RWPE2 (cell line): ENCODE results near the gene MYO5A.

Experiments used
- ATAC-seq: fragments of 200-7000 bp; cut with Tn5 transposase; 3 replicates; pipeline ENCODE4 v1.9.1; 2021; ENCODE audit warnings: low read depth
- DNase-seq: peaks from one replicate; pipeline ENCODE4 v3.0.0-alpha.2; 2020; ENCODE audit warnings: low spot score
- H3K27ac ChIP-seq: fragments of 450-650 bp; 2 replicates; pipeline ENCODE4 v1.5.1; 2017; ENCODE audit warnings: mild to moderate bottlenecking; ENCODE audit not compliant: poor library complexity, severe bottlenecking
- H3K27me3 ChIP-seq: fragments of 250-450 bp; sonication (Bioruptor Pico); 2 replicates; pipeline ENCODE4 v1.5.1; 2021; ENCODE audit warnings: mild to moderate bottlenecking, moderate library complexity; ENCODE audit not compliant: insufficient read depth, poor library complexity, severe bottlenecking
- H3K36me3 ChIP-seq: fragments of 250-450 bp; sonication (Bioruptor Pico); 2 replicates; pipeline ENCODE4 v1.5.1; 2020; ENCODE audit warnings: low read depth, mild to moderate bottlenecking, moderate library complexity
- H3K4me1 ChIP-seq: fragments of 250-450 bp; sonication (Bioruptor Pico); 2 replicates; pipeline ENCODE4 v1.5.1; 2021; ENCODE audit warnings: mild to moderate bottlenecking, moderate library complexity; ENCODE audit not compliant: insufficient read depth, poor library complexity, severe bottlenecking
- H3K4me3 ChIP-seq: fragments of 250-450 bp; sonication (Bioruptor Pico); 2 replicates; pipeline ENCODE4 v1.5.1; 2021; ENCODE audit warnings: mild to moderate bottlenecking, moderate library complexity; ENCODE audit not compliant: severe bottlenecking
- H3K9me3 ChIP-seq: fragments of 250-450 bp; sonication (Bioruptor Pico); 2 replicates; pipeline ENCODE4 v1.5.1; 2021; ENCODE audit warnings: mild to moderate bottlenecking, moderate library complexity; ENCODE audit not compliant: severe bottlenecking
- TF ChIP-seq, protein P1 (sequence below): fragments of 450-650 bp; IDR thresholded peaks from one replicate; pipeline ENCODE4 v1.5.1; 2017; ENCODE audit warnings: mild to moderate bottlenecking, moderate library complexity; ENCODE audit not compliant: poor library complexity, severe bottlenecking

The MYO5A gene

DNA sequence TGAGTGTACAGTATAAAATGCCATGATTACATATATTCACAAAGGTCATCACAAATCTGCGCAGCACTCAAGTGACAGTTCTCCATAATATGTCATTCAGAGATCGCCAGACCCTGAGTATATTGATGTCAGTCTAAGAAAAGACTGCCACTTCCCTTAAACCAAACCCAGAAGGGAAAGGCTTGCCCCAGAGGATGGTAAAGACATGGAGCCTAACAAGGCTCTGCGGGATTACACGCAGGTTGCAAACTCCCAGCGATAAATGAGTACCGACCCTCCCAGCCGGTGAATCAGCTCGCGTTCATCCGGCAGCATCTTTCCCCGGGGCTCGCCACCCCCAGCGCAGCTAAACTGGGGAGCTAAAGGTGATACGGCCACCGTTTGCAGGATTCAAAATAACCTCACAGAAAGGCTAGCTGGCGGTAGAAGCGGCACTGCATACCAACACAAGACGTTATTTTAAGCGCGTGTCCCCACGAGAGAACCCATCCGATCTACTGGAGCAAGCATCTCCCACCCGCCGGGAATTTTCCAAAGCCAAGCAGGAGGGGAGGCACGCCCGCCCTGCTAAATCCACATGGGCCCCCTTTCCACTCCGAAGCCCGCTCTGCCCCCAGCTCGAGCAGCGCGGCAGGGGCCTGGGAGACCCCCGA, 643 bp downstream of the MYO5A start:
- ATAC-seq = peak; percentile 36

DNA sequence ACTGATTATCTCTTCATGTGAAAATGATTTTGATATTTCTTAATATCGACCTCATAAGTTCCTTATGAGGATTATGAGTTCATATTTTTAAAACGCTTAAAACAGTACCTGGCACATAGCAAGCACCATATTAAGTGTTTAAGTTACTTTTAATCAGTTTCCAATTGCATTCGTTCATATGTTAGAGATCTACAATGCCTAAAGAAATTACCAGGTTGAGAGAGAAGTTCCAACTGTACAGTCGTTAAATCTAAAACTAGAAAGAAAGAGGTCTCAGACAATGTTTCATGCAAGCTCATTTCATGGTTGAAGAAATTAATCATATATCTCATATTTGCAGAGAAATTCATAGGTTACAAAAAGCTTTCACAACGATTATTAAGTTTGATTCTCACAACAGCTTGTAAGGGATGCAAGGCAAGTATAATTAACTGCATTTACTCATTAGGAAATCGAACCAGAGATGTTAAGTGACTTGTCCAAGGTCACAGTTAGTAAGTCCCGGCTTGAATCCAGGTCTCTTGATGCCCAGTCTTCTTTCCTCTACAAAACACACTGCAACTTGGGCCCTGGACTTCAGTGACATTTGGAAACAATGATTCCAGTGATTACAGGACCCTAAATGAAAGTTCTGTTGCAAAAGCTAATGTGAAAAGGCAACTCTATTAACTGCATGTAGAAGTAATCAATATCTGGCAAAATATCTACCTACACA, 1.3 kb downstream of the MYO5A start:
- no peaks in the 10 kb centered on the region for H3K9me3 ChIP-seq
- H3K4me1 ChIP-seq = peaks cover 18% of the 10 kb centered on the region
- no peak overlapping the region for H3K27ac ChIP-seq
- ATAC-seq = no peak
- peak overlapping the region; percentile 77 for H3K4me3 ChIP-seq
- TF ChIP-seq, protein P1, sequence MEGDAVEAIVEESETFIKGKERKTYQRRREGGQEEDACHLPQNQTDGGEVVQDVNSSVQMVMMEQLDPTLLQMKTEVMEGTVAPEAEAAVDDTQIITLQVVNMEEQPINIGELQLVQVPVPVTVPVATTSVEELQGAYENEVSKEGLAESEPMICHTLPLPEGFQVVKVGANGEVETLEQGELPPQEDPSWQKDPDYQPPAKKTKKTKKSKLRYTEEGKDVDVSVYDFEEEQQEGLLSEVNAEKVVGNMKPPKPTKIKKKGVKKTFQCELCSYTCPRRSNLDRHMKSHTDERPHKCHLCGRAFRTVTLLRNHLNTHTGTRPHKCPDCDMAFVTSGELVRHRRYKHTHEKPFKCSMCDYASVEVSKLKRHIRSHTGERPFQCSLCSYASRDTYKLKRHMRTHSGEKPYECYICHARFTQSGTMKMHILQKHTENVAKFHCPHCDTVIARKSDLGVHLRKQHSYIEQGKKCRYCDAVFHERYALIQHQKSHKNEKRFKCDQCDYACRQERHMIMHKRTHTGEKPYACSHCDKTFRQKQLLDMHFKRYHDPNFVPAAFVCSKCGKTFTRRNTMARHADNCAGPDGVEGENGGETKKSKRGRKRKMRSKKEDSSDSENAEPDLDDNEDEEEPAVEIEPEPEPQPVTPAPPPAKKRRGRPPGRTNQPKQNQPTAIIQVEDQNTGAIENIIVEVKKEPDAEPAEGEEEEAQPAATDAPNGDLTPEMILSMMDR = no peak
- no peaks in the 10 kb centered on the region for H3K27me3 ChIP-seq
- no peaks in the 10 kb centered on the region for H3K36me3 ChIP-seq
- no peak for DNase-seq

More for the DNA sequence above, 643 bp downstream of the MYO5A start:
- Histone ChIP-seq H3K9me3 (no peaks in the 10 kb centered on the region), H3K36me3 (no peaks in the 10 kb centered on the region), H3K4me1 (peaks cover 16% of the 10 kb centered on the region), H3K4me3 (peak overlapping the region; percentile 77), H3K27me3 (no peaks in the 10 kb centered on the region), H3K27ac (peak overlapping the region; percentile 28)
- no peak for DNase-seq
- TF ChIP-seq, protein P1 = no peak

DNA sequence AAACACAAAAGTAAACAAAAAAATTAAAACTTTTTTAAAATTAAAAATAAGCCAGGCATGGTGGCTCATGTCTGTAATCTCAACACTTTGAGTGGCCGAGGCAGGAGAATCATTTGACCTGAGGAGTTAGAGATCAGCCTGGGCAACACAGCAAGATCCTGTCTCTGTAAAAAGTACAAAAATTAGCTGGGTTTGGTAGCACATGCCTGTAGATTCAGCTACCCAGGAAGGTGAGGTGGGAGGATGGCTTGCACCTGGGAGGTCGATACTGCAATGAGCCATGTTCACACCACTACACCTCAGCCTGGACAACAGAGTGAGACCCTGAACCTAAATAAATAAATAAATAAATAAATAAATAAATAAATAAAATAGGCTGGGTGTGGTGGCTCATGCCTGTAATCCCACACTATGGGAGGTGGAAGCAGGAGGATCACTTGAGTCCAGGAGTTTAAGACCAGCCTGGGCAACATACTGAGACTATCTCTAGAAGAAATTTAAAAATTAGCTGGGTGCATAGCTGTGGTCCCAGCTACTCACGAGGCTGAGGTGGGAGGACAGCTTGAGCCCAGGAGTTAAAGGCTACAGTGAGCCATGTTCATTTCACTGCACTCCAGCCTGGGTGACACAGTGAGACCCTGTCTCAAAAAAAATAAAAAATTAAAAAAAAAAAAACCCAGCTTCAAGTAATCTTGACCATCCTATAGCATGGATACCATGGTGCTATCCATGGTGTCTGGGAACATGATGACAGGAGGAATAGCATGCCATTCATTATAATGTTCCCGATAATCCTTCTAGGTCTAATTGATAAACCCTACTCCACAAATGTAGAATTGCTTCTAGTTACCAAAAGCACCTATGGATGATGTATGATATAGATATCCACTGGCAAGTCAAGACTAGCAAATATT, 4.2 kb downstream of the MYO5A start:
- Histone ChIP-seq H3K4me1 (peaks cover 18% of the 10 kb centered on the region), H3K9me3 (no peaks in the 10 kb centered on the region), H3K4me3 (no peak overlapping the region), H3K27me3 (no peaks in the 10 kb centered on the region), H3K27ac (no peak overlapping the region), H3K36me3 (no peaks in the 10 kb centered on the region)
- no peak for DNase-seq
- no peak for ATAC-seq
- TF ChIP-seq, protein P1 = no peak

DNA sequence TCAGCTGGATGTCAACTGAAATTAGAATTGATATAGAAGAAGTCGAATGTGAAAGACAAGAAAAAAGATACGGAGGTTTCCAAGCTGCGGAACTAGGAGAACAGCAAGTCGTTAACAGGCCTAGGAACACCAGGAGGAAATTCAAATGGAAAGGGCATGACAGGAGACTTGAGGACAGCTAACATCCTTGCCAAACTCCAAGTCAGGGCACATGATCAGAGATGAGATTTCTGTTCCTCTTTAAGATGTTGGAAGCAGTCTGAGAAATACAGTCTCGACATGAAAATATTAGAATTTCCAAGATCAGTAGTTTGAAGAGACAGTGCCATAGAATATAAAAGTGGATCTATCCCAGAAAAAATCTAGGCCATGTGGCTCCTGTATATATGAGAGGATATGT, 5.0 kb downstream of the MYO5A start:
- H3K4me3 ChIP-seq = no peak overlapping the region
- DNase-seq = no peak
- peaks cover 20% of the 10 kb centered on the region for H3K4me1 ChIP-seq
- no peak for ATAC-seq
- peak overlapping the region; percentile 2 for H3K27ac ChIP-seq
- no peaks in the 10 kb centered on the region for H3K9me3 ChIP-seq
- TF ChIP-seq, protein P1 = no peak
- H3K27me3 ChIP-seq = no peaks in the 10 kb centered on the region
- H3K36me3 ChIP-seq = no peaks in the 10 kb centered on the region
